Esophagus mucosa (tissue), 1 donor: Measurements from ENCODE around the gene PPT2. TPM values are rescaled to one million over a fixed set of nuclear protein-coding genes. Genes with fewer than 3 reads are reported as not detected.

Experiments
- ATAC-seq: fragments of 200-7000 bp; cut with Tn5 transposase; one replicate; pipeline ENCODE4 v1.9.1; 2020
- total RNA-seq: library from RNA; stranded (reverse); gene quantifications from one replicate; pipeline ENCODE4 v1.2.4, GENCODE V29; 2023
- donor health status: DM: yes; HTN: yes; CAD: no.

Gene PPT2
- total RNA-seq, 1 donor from 2014 or later, result 18.1 TPM

- peak; percentile 62 for ATAC-seq
These were observed 975 bp upstream of the PPT2 start for GRCh38 chr6:32152769-32153563.

- peak; percentile 73 for ATAC-seq
These were observed 697 bp downstream of the PPT2 start for GRCh38 chr6:32154514-32155161.

- no peak for ATAC-seq
These were observed 3.0 kb downstream of the PPT2 start for GRCh38 chr6:32156891-32157290.

- ATAC-seq, result no peak
These were observed 4.1 kb downstream of the PPT2 start for GRCh38 chr6:32158052-32158451.

GRCh38 chr6:32163559-32164258 is 9.8 kb downstream of the PPT2 start:
- ATAC-seq, result peak; percentile 3

- ATAC-seq, result no peak
These were observed 10.4 kb downstream of the PPT2 start, which contains the start of gene EGFL8 for GRCh38 chr6:32164295-32164694. Gene EGFL8, plus strand, starts transcription at chr6:32164595. Its CDS starts 1,571 bp downstream, at chr6:32166166.

- no peak for ATAC-seq
These were observed 12.6 kb downstream of the PPT2 start for GRCh38 chr6:32166411-32167061.

GRCh38 chr6:32167154-32167760 is 13.3 kb downstream of the PPT2 start:
- ATAC-seq, result no peak

GRCh38 chr6:32167761-32168262 is 13.9 kb downstream of the PPT2 start:
- no peak for ATAC-seq

GRCh38 chr6:32168350-32168749 is 14.4 kb downstream of the PPT2 start:
- no peak for ATAC-seq

- ATAC-seq, result no peak
These were observed 15.1 kb downstream of the PPT2 start for GRCh38 chr6:32168807-32169591.

GRCh38 chr6:32170294-32170693 is 16.4 kb downstream of the PPT2 start:
- no peak for ATAC-seq

- no peak for ATAC-seq
These were observed 17.3 kb downstream of the PPT2 start for GRCh38 chr6:32171234-32171633.

- ATAC-seq, result no peak
These were observed 19.2 kb downstream of the PPT2 start for GRCh38 chr6:32173051-32173727.

- ATAC-seq, result no peak
These were observed 20.5 kb downstream of the PPT2 start for GRCh38 chr6:32174416-32174815.

- no peak for ATAC-seq
These were observed 21.4 kb downstream of the PPT2 start for GRCh38 chr6:32175322-32175710.

GRCh38 chr6:32175711-32176475 is 22.0 kb downstream of the PPT2 start, which contains the start of gene AGPAT1:
Gene AGPAT1, minus strand, starts transcription at chr6:32176084. Its CDS starts 4,588 bp downstream, at chr6:32171496.
- peak; percentile 56 for ATAC-seq

- ATAC-seq, result no peak
These were observed 22.7 kb downstream of the PPT2 start for GRCh38 chr6:32176476-32177182.

GRCh38 chr6:32177183-32177787 is 23.3 kb downstream of the PPT2 start:
- ATAC-seq, result no peak
